ENCODE data around the gene PTGS1. TPM values are rescaled to one million over a fixed set of nuclear protein-coding genes. Genes with fewer than 3 reads are reported as not detected.

The PTGS1 gene
- total RNA-seq, 1 experiment from 2014 or later: 1.8 TPM

DNA sequence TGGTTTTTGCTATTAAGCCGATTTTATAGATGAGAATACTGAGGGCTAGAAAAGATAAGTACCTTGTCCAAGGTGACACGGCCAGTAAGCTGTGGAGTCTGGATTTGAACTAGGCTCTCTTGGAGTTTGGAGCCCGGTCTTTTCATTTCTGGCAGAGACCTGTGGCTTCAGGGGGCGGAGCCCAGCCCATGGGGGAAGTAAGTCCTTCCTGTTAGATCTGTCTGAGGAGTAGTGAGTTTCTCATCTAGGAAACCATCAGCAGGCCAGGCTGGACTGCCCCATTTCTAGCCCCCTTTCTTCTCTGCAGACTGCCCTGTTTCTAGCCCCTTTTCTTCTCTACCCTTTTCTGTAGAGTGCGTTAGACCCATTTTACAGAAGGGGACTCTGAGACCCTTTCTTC lies 521 bp upstream of the PTGS1 start:
- Histone ChIP-seq H3K4me2 (no peak overlapping the region), H3K79me2 (ENCODE audit: low read depth) (no peaks in the 10 kb centered on the region), H3K9me2 (ENCODE audit: insufficient read depth) (no peaks in the 10 kb centered on the region), H3F3A (ENCODE audit: insufficient read depth, low read depth) (no peaks in the 10 kb centered on the region), H2AFZ (no peak overlapping the region), H3K4me1 (replicated peaks; ENCODE audit: insufficient read depth) (0 out of 2 replicates have a peak, but pooled peaks cover 6% of the 10 kb centered on the region), H4K20me1 (ENCODE audit: insufficient read depth) (no peaks in the 10 kb centered on the region), H3K36me3 (ENCODE audit: low read depth) (no peaks in the 10 kb centered on the region), H3K9me3 (ENCODE audit: insufficient read depth, low read depth) (no peaks in the 10 kb centered on the region), H3K27me3 (ENCODE audit: insufficient read depth, low read depth) (peaks cover 25% of the 10 kb centered on the region; the same call in 1 of the 2 replicates), H3K4me3 (no peak overlapping the region), H3K27ac (no peak overlapping the region)
- no peak for DNase-seq
- POLR2A ChIA-PET (ENCODE audit: unreplicated experiment): interaction anchor here (0.5 kb wide), 1 partner anchor 93 kb away, joined by 15 read pairs; no protein-coding TSS in a partner anchor
- intact Hi-C loops (cut with micrococcal nuclease; ENCODE audit: unreplicated experiment): no loop called here
- CTCF ChIA-PET: interaction anchor here (0.7 kb wide), 1 partner anchor 908 kb away, joined by 3 read pairs; no protein-coding TSS in a partner anchor
- TF ChIP-seq EZH2 (IDR thresholded peaks at IDR 0.05; ENCODE audit: low read depth): no peak
- TF ChIP-seq, protein P1, sequence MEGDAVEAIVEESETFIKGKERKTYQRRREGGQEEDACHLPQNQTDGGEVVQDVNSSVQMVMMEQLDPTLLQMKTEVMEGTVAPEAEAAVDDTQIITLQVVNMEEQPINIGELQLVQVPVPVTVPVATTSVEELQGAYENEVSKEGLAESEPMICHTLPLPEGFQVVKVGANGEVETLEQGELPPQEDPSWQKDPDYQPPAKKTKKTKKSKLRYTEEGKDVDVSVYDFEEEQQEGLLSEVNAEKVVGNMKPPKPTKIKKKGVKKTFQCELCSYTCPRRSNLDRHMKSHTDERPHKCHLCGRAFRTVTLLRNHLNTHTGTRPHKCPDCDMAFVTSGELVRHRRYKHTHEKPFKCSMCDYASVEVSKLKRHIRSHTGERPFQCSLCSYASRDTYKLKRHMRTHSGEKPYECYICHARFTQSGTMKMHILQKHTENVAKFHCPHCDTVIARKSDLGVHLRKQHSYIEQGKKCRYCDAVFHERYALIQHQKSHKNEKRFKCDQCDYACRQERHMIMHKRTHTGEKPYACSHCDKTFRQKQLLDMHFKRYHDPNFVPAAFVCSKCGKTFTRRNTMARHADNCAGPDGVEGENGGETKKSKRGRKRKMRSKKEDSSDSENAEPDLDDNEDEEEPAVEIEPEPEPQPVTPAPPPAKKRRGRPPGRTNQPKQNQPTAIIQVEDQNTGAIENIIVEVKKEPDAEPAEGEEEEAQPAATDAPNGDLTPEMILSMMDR (conservative IDR thresholded peaks at IDR 0.05): no peak
- BruUV-seq (replicated peaks): no TSS peak

DNA sequence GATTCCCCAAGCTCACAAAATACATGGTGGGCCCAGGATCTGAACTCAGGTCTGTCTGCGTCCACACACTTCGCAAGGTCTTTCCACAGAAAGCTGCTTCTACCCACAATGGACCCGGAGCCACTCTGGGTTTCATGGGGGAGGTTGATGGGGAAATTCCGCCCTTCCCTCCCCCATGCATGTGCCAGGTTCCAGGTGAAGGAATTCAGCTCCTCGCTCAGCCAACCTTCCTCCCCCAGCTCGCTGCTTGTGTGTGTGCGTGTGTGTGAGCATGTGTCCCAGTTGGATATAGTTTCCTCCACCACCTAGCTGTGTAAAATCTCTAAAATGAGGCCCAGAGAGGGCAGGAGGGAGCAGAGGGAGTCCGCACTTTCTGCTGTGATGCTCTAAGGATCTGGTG lies 1.0 kb downstream of the PTGS1 start:
- no peaks in the 10 kb centered on the region for H3K9me3 ChIP-seq (ENCODE audit: insufficient read depth, low read depth)
- H4K20me1 ChIP-seq (ENCODE audit: insufficient read depth): no peaks in the 10 kb centered on the region
- H3K4me3 ChIP-seq: no peak overlapping the region
- intact Hi-C loops (cut with micrococcal nuclease; ENCODE audit: unreplicated experiment): no loop called here
- no peak overlapping the region for H3K27ac ChIP-seq
- TF ChIP-seq, protein P1 (conservative IDR thresholded peaks at IDR 0.05): no peak
- no peak for TF ChIP-seq EZH2 (IDR thresholded peaks at IDR 0.05; ENCODE audit: low read depth)
- H3F3A ChIP-seq (ENCODE audit: insufficient read depth, low read depth): no peaks in the 10 kb centered on the region
- no TSS peak for BruUV-seq (replicated peaks)
- POLR2A ChIA-PET (ENCODE audit: unreplicated experiment): no interaction called here
- H3K27me3 ChIP-seq (ENCODE audit: insufficient read depth, low read depth): peaks cover 25% of the 10 kb centered on the region; the same call in 1 of the 2 replicates
- H3K36me3 ChIP-seq (ENCODE audit: low read depth): no peaks in the 10 kb centered on the region
- DNase-seq: no peak
- no peaks in the 10 kb centered on the region for H3K79me2 ChIP-seq (ENCODE audit: low read depth)
- no peak overlapping the region for H2AFZ ChIP-seq
- H3K4me2 ChIP-seq: no peak overlapping the region
- CTCF ChIA-PET: interaction anchor here (0.6 kb wide), 1 partner anchor 1487 kb away, joined by 3 read pairs; no protein-coding TSS in a partner anchor
- no peaks in the 10 kb centered on the region for H3K9me2 ChIP-seq (ENCODE audit: insufficient read depth)
- 0 out of 2 replicates have a peak, but pooled peaks cover 6% of the 10 kb centered on the region for H3K4me1 ChIP-seq (replicated peaks; ENCODE audit: insufficient read depth)

DNA sequence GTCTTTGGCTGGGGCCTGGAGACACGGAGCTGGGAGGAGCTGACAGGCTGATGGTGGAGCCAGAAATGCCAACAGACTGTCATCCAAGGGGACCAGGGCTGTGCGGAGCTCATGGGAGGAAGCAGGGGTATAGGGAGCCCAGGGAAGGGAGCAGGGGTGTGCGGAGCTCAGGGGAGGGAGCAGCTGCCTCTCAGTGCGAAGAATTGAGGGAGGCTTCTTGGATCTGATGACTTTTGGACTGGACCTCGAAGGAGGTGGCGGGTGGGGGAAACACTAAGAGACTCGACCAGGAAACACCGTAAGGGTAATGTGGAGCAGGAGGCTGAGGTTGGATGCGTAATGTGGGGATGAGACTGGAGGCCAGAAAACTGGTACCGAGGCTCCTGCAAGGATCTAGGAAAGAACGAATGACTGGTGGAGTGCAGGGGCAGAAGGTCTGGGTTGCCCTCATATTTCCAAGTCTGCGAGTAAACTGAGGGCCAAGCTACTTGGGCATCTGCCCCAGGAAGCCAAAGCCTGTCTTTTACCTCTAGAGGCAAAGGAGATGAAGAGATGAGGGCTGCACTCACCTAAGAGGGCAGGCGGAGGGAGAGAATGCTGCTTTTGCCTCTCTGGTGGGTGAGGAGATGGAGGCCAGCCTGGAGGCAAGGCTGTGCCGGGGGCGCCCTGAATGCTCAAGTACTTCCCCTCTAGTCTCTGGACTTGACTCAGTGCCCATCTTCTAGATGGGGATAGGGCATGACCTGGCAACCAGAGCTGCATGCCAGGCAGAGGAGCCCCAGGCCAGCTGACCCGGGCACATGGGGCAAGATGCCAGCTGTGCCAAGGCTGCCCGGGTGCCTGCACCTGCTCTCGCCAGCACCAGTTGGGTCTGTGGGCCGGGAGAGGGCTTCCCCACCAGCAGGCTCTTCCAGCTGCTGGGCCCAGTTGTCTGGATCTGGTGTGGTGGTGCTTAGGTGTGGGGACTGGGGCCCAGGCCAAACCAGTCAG lies 2.3 kb downstream of the PTGS1 start:
- Histone ChIP-seq H3F3A (ENCODE audit: insufficient read depth, low read depth) (no peaks in the 10 kb centered on the region), H3K79me2 (ENCODE audit: low read depth) (no peaks in the 10 kb centered on the region), H3K9me2 (ENCODE audit: insufficient read depth) (no peaks in the 10 kb centered on the region), H3K36me3 (ENCODE audit: low read depth) (no peaks in the 10 kb centered on the region), H3K4me3 (no peak overlapping the region), H3K4me2 (no peak overlapping the region), H3K4me1 (replicated peaks; ENCODE audit: insufficient read depth) (no peaks in the 10 kb centered on the region), H3K27me3 (ENCODE audit: insufficient read depth, low read depth) (peaks cover 25% of the 10 kb centered on the region; the same call in 1 of the 2 replicates), H2AFZ (no peak overlapping the region), H3K9me3 (ENCODE audit: insufficient read depth, low read depth) (no peaks in the 10 kb centered on the region), H3K27ac (no peak overlapping the region), H4K20me1 (ENCODE audit: insufficient read depth) (no peaks in the 10 kb centered on the region)
- BruUV-seq (replicated peaks): no TSS peak
- DNase-seq: no peak
- ChIA-PET CTCF (no interaction called here), POLR2A (ENCODE audit: unreplicated experiment) (no interaction called here)
- intact Hi-C loops (cut with micrococcal nuclease; ENCODE audit: unreplicated experiment): no loop called here
- TF ChIP-seq, protein P1 (conservative IDR thresholded peaks at IDR 0.05): no peak
- no peak for TF ChIP-seq EZH2 (IDR thresholded peaks at IDR 0.05; ENCODE audit: low read depth)
